Vagina (tissue), 2 donors: Measurements from ENCODE around the gene NEIL1.

ENCODE experiments used
- CTCF ChIP-seq, 3 experiments: fragments of 450-650 bp in 2 of 3; fragments of 200-600 bp in 1 of 3; sonication (generic) in 1 of 3; IDR thresholded peaks; one replicate each; pipeline ENCODE4 v1.5.1; 2017 to 2019; ENCODE audit warnings: antibody characterized with exemption in 3 of 3, mild to moderate bottlenecking in 2 of 3, moderate library complexity in 2 of 3
- POLR2A ChIP-seq, 2 donors: fragments of 450-650 bp; IDR thresholded peaks; one replicate each; pipeline ENCODE4 v1.6.1; 2017; ENCODE audit warnings: antibody characterized with exemption in 2 of 2, mild to moderate bottlenecking in 2 of 2, moderate library complexity in 2 of 2

- TF ChIP-seq POLR2A (IDR thresholded peaks at IDR 0.05): no peak
- no peak for TF ChIP-seq CTCF (IDR thresholded peaks at IDR 0.05)
Observed at GRCh38 chr15:75307778-75308390, 39.0 kb upstream of the NEIL1 start.
